Natural killer cell (primary cell): ENCODE results near the gene CD83. TPM values are rescaled to one million over a fixed set of nuclear protein-coding genes. Genes with fewer than 3 reads are reported as not detected.

ENCODE experiments used
- ATAC-seq, 3 donors: fragments of 150-1000 bp in 2 of 3; fragments of 200-7000 bp in 1 of 3; cut with Tn5 transposase; 1 replicate in 1 of 3; 2 replicates in 2 of 3; pipeline ENCODE4 v1.10.0; 2021; ENCODE audit warnings: mild to moderate bottlenecking in 2 of 3, moderate library complexity in 2 of 3
- DNase-seq, 2 donors: peaks; one replicate each; pipeline versions ENCODE4 v3.0.0 to v3.0.0-alpha.2; 2013 to 2021; ENCODE audit warnings: mixed read lengths in 1 of 2
- H3K27ac ChIP-seq: one replicate; pipeline ENCODE4 v1.5.1; 2013; ENCODE audit warnings: mild to moderate bottlenecking, low read length
- H3K27me3 ChIP-seq: one replicate; pipeline ENCODE4 v1.6.1; 2013; ENCODE audit warnings: low read length; ENCODE audit not compliant: control insufficient read depth, insufficient read depth
- H3K36me3 ChIP-seq: one replicate; pipeline ENCODE4 v1.6.1; 2013; ENCODE audit warnings: low read length; ENCODE audit not compliant: control insufficient read depth, insufficient read depth
- H3K4me1 ChIP-seq: one replicate; pipeline ENCODE4 v1.6.1; 2013; ENCODE audit warnings: low read length; ENCODE audit not compliant: control insufficient read depth, insufficient read depth
- H3K4me3 ChIP-seq: one replicate; pipeline ENCODE4 v1.5.1; 2013; ENCODE audit warnings: low read length
- H3K9me3 ChIP-seq: one replicate; pipeline ENCODE4 v1.6.1; 2013; ENCODE audit warnings: low read length; ENCODE audit not compliant: control insufficient read depth, insufficient read depth
- H3K27ac Mint-ChIP-seq, 2 donors: one replicate each; pipeline ENCODE4 v1.8.0; 2022; ENCODE audit warnings: mild to moderate bottlenecking in 2 of 2, mixed read lengths in 2 of 2, moderate library complexity in 1 of 2
- H3K27me3 Mint-ChIP-seq, 2 donors: one replicate each; pipeline ENCODE4 v1.8.0; 2022; ENCODE audit warnings: low read depth in 2 of 2, mixed read lengths in 2 of 2
- H3K36me3 Mint-ChIP-seq: one replicate; pipeline ENCODE4 v1.8.0; 2022; ENCODE audit warnings: mixed read lengths
- H3K4me1 Mint-ChIP-seq, 2 donors: one replicate each; pipeline ENCODE4 v1.8.0; 2022; ENCODE audit warnings: mixed read lengths in 2 of 2
- H3K4me3 Mint-ChIP-seq: one replicate; pipeline ENCODE4 v1.8.0; 2022; ENCODE audit warnings: mild to moderate bottlenecking, moderate library complexity, mixed read lengths
- H3K9me3 Mint-ChIP-seq, 2 donors: one replicate each; pipeline ENCODE4 v1.8.0; 2022; ENCODE audit warnings: mixed read lengths in 2 of 2
- WGBS: methylation state at CpG from one replicate; pipeline ENCODE4 v1.1.7; 2013; ENCODE audit warnings: missing lambda C conversion rate; ENCODE audit not compliant: insufficient coverage; 5-methylcytosine and 5-hydroxymethylcytosine counted together
- intact Hi-C: fragments of 100-400 bp; cut with micrococcal nuclease; formaldehyde crosslinking; loops from one replicate; pipeline ENCODE4 v1.14.2; 2022
- total RNA-seq, 4 donors: library from RNA; stranded (reverse); fragments of 120-200 nt in 1 of 4; gene quantifications; one replicate each; pipeline versions ENCODE4 v1.2.3 to v1.2.4, GENCODE V29; 2013 to 2022
- TF ChIP-seq, protein P1 (sequence below): fragments of 200-600 bp; IDR thresholded peaks from one replicate; pipeline ENCODE4 v1.8.0; 2022; ENCODE audit warnings: antibody characterized with exemption

The CD83 gene
- total RNA-seq, 3 donors from 2014 or later (not counting 1 experiment from before 2014, with no cell fraction given), result 54.8 to 110 (median 64.3) TPM

DNA sequence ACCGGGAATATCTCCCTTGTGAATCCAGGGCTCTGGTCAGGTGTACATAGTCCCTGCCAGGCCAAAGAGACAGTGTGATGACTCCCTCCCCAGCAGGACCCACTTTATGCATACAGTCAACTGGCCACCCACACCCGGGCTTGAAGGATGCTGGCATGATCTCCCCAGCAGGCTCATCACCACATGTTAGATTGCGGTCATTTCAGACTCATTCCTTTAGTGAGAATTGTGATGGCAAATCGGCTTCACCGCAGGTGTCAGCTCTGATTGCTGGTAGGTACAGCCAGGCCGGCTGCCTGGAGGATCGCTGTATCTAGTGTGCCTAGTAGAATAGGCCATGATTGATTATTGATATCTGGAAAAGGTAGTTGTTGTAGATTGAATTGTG, 24.5 kb downstream of the CD83 start:
- H3K27me3 Mint-ChIP-seq, result no peaks in the 10 kb centered on the region
- 90% methylated on average over 7 of the region's 7 CpGs for WGBS
- TF ChIP-seq, protein P1, sequence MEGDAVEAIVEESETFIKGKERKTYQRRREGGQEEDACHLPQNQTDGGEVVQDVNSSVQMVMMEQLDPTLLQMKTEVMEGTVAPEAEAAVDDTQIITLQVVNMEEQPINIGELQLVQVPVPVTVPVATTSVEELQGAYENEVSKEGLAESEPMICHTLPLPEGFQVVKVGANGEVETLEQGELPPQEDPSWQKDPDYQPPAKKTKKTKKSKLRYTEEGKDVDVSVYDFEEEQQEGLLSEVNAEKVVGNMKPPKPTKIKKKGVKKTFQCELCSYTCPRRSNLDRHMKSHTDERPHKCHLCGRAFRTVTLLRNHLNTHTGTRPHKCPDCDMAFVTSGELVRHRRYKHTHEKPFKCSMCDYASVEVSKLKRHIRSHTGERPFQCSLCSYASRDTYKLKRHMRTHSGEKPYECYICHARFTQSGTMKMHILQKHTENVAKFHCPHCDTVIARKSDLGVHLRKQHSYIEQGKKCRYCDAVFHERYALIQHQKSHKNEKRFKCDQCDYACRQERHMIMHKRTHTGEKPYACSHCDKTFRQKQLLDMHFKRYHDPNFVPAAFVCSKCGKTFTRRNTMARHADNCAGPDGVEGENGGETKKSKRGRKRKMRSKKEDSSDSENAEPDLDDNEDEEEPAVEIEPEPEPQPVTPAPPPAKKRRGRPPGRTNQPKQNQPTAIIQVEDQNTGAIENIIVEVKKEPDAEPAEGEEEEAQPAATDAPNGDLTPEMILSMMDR, result no peak
- H3K4me1 ChIP-seq, result no peaks in the 10 kb centered on the region
- no peak overlapping the region for H3K4me3 Mint-ChIP-seq
- DNase-seq (no peak), ATAC-seq (no peak)
- no peaks in the 10 kb centered on the region for H3K9me3 Mint-ChIP-seq
- H3K9me3 ChIP-seq, result no peaks in the 10 kb centered on the region
- H3K4me3 ChIP-seq, result no peak overlapping the region
- peaks cover 5 to 7% of the 10 kb centered on the region in 2 donors for H3K4me1 Mint-ChIP-seq
- no peaks in the 10 kb centered on the region for H3K36me3 ChIP-seq
- no peak overlapping the region for H3K27ac Mint-ChIP-seq
- intact Hi-C loops, result loop anchor here (10.0 kb wide), 1 partner anchor 97 kb away; no protein-coding TSS in a partner anchor
- no peaks in the 10 kb centered on the region for H3K27me3 ChIP-seq
- H3K27ac ChIP-seq, result no peak overlapping the region
- H3K36me3 Mint-ChIP-seq, result no peaks in the 10 kb centered on the region

DNA sequence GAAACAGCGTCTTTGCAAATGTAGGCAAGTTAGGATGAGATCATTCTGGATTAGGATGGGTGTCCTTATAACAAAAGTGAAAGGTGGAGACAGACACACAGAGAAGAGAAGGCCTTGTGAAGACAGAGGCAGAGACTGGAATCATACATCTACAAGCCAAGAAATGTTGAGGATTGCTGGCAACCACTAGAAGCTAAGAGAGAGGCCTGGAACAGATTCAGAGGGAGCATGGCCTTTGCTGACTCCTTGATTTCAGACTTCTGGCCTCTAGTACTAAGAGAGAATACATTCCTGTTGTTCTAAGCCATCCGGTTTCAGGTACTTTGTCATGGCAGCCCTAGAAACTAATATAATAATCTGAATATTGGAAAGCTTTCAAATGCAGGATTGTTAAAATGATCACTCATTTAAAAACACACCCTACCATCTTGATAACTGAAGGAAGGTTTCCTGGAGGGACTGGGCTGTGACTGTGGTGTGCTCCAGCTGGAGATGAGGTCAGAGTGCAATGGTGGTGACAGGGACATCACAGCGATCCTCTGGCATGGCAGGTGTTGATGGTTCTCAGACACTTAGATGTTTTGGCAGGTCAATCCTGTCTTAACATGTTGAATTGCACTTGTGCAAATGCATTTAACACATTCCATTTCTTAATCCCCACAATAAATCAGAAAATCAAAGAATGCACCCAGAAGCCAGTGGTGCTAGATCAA, 25.1 kb downstream of the CD83 start:
- no peaks in the 10 kb centered on the region for H3K27me3 ChIP-seq
- Mint-ChIP-seq H3K9me3 (no peaks in the 10 kb centered on the region), H3K27me3 (no peaks in the 10 kb centered on the region), H3K27ac (no peak overlapping the region), H3K36me3 (no peaks in the 10 kb centered on the region), H3K4me1 (peaks cover 5 to 7% of the 10 kb centered on the region in 2 donors), H3K4me3 (no peak overlapping the region)
- no peaks in the 10 kb centered on the region for H3K4me1 ChIP-seq
- no peaks in the 10 kb centered on the region for H3K36me3 ChIP-seq
- no peak overlapping the region for H3K4me3 ChIP-seq
- DNase-seq, result no peak
- no peak for ATAC-seq
- TF ChIP-seq, protein P1, result no peak
- no peak overlapping the region for H3K27ac ChIP-seq
- no peaks in the 10 kb centered on the region for H3K9me3 ChIP-seq
- WGBS, result 93% methylated on average over 2 of the region's 3 CpGs
- intact Hi-C loops, result loop anchor here (10.0 kb wide), 1 partner anchor 98 kb away; no protein-coding TSS in a partner anchor

DNA sequence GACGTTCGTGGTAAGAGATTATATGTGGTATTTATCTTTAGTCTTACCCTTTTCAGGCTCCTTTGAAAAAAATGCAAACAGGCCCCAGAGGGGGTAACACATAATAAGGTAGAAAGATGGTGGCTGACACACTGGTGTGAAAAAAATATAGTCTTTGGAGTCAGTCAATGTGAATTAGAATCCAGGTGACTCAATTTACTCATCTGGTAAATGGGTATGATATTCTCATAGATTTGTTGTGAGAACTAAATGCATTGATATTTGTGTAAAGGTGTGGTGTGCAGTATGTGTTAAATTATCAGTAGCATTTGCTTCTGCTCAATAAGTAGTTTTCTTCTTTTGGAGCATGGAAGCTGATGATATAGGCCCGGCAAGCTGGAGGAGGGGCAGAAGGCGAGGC, 25.7 kb downstream of the CD83 start:
- DNase-seq (no peak), ATAC-seq (no peak)
- H3K27ac Mint-ChIP-seq, result no peak overlapping the region
- no peaks in the 10 kb centered on the region for H3K4me1 ChIP-seq
- TF ChIP-seq, protein P1, result no peak
- H3K9me3 Mint-ChIP-seq, result no peaks in the 10 kb centered on the region
- intact Hi-C loops, result loop anchor here (10.0 kb wide), 1 partner anchor 99 kb away; no protein-coding TSS in a partner anchor
- H3K36me3 Mint-ChIP-seq, result no peaks in the 10 kb centered on the region
- H3K4me1 Mint-ChIP-seq, result peaks cover 5 to 7% of the 10 kb centered on the region in 2 donors
- no peak overlapping the region for H3K27ac ChIP-seq
- H3K27me3 Mint-ChIP-seq, result no peaks in the 10 kb centered on the region
- WGBS, result 90% methylated on average over 4 of the region's 4 CpGs
- no peak overlapping the region for H3K4me3 ChIP-seq
- no peak overlapping the region for H3K4me3 Mint-ChIP-seq
- H3K27me3 ChIP-seq, result no peaks in the 10 kb centered on the region
- H3K36me3 ChIP-seq, result no peaks in the 10 kb centered on the region
- H3K9me3 ChIP-seq, result no peaks in the 10 kb centered on the region
